ENCODE measurements around the gene PGAP1.

GRCh38 chr2:196914867-196915460 lies 11.5 kb downstream of the PGAP1 start:
- TF ChIP-seq POLR2A (IDR thresholded peaks at IDR 0.05) (no peak), CTCF (IDR thresholded peaks at IDR 0.05) (no peak), EP300 (IDR thresholded peaks at IDR 0.05) (no peak), POLR2AphosphoS5 (IDR thresholded peaks at IDR 0.05) (no peak)
